HL-60/S4 (cell line): ENCODE measurements around the gene SNW1.

Experiments used
- in situ Hi-C: fragments of 300-500 bp; cut with MboI; formaldehyde crosslinking; loops from 2 replicates; pipeline ENCODE4 v1.14.3; 2022; ENCODE audit warnings: low sequenced_read_pairs

SNW1 gene

GRCh38 chr14:77673193-77673592 lies 87.8 kb downstream of the SNW1 start:
- in situ Hi-C loops: no loop called here
